GM19238 (cell line): ENCODE results near the gene CLEC17A.
"Not testable (repeated sequence)": the region's sequence is repeated elsewhere in the genome, so short reads cannot be mapped to it uniquely, and the experiment has no call there.

Experiments
- DNase-seq: peaks from one replicate; pipeline ENCODE4 v3.0.0; 2011; ENCODE audit warnings: low spot score; ENCODE audit not compliant: insufficient read length

Gene CLEC17A

GRCh38 chr19:14582894-14583340 is at the start of gene CLEC17A:
Gene CLEC17A, plus strand, starts transcription at chr19:14583084. Its CDS starts 77 bp downstream, at chr19:14583161.
- peak; percentile 57 for DNase-seq

GRCh38 chr19:14533450-14533849 is 49.4 kb upstream of the CLEC17A start:
- no peak for DNase-seq

- DNase-seq: no peak
Measured at GRCh38 chr19:14536926-14537692, 45.8 kb upstream of the CLEC17A start.

DNA sequence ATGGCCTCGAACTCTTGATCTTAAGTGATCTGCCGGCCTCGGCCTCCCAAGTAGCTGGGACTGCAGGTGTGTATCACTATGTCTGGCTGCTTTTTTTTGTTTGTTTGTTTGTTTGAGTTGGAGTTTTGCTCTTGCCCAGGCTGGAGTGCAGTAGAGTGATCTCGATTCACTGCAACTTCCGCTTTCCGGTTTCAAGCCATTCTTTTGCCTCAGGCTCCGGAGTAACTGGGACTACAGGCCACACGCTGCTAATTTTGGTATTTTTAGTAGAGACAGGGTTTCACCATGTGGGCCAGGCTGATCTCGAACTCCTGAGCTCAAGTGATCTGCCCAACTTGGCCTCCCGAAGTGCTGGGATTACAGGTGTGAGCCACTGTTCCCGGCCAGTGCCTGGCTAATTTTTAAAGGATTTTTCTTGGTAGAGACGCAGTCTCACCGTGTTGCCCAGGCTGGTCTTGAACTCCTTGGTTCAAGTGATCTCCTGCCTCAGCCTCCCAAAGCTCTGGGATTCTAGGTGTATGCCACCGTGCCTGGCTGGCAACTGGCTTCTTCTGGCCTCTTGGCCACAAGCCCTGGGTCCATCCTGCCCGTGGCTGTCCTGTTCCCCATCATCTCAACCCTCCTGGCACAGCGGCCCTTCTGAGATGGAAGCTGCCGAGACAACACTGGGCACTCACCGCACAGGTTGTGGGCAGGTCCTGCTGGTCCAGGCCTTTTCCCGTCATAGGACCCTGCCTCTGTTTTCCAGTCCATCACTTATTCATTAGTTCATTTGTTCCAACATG is 42.0 kb upstream of the CLEC17A start:
- no peak for DNase-seq

- not testable (repeated sequence) for DNase-seq
Measured at GRCh38 chr19:14541979-14542378, 40.9 kb upstream of the CLEC17A start.

- no peak for DNase-seq
Measured at GRCh38 chr19:14542711-14543328, 40.1 kb upstream of the CLEC17A start.

GRCh38 chr19:14544047-14544446 is 38.8 kb upstream of the CLEC17A start:
- DNase-seq: no peak

DNA sequence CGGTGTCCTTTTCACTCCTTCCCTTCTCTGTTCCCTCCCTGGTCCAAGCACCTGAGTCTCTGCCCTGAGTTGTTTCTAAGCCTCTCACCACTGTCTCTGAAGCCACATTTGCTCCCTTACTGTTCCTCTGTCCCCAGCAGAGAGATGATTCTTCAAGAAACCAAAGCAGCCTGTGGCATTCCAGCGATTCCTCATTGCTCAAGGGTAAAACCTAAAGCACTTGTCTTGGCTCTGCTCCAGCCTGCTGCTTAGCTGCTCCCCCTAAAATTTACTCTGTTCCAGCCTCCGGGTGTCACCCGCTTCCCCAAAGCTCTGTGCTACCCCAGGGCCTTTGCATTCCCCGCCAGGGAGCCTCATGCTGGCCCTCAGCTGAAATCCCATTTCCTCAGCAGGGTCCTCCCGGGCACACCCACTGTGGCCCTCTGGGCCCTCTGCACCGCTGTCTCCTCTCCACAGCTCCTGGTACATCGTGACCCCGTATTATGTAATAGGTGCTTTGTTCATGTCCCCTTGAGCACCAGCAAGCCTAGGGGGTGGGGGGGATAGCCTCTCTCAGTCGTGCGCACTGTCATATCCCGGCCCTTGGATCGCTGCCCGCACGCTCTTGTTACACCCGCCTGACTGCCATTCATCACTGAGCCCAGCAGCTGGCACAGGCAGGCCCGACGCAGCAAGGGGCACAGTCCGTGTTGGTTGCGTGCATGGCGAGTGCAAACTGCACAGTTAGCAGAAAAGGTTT is 37.7 kb upstream of the CLEC17A start:
- DNase-seq: no peak

GRCh38 chr19:14545716-14546082 is 37.2 kb upstream of the CLEC17A start:
- no peak for DNase-seq

DNA sequence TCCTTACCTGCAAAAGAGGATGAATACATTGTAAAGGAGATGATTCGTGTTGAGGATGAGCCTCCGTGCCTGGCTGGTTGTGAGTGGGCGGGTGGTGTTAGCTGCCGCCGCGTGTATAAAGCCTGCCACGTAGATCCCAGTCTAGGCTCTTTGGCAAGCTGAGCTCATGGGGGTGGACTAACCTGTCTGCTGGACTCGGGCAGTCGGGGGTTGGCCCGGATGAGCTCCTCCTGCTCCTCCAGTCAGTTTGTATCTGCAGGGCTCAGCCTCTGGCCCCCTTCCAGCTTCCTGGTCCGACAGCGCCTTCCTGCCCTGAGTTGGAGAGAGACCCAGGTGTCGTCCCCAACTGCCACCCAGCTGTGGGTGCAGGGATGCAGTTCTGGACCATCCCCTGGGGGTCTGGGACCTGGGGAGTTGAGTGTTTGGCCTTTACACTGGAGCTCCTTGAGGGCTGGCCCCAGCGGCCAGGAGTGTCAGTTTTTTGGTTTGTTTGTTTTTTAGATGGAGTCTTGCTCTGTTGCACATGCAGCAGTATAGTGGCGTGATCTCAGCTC is 32.6 kb upstream of the CLEC17A start:
- DNase-seq: no peak

- peak; percentile 59 for DNase-seq
Measured at GRCh38 chr19:14551134-14552005, 31.5 kb upstream of the CLEC17A start.

- not testable (repeated sequence) for DNase-seq
Measured at GRCh38 chr19:14552006-14552360, 30.9 kb upstream of the CLEC17A start.

DNA sequence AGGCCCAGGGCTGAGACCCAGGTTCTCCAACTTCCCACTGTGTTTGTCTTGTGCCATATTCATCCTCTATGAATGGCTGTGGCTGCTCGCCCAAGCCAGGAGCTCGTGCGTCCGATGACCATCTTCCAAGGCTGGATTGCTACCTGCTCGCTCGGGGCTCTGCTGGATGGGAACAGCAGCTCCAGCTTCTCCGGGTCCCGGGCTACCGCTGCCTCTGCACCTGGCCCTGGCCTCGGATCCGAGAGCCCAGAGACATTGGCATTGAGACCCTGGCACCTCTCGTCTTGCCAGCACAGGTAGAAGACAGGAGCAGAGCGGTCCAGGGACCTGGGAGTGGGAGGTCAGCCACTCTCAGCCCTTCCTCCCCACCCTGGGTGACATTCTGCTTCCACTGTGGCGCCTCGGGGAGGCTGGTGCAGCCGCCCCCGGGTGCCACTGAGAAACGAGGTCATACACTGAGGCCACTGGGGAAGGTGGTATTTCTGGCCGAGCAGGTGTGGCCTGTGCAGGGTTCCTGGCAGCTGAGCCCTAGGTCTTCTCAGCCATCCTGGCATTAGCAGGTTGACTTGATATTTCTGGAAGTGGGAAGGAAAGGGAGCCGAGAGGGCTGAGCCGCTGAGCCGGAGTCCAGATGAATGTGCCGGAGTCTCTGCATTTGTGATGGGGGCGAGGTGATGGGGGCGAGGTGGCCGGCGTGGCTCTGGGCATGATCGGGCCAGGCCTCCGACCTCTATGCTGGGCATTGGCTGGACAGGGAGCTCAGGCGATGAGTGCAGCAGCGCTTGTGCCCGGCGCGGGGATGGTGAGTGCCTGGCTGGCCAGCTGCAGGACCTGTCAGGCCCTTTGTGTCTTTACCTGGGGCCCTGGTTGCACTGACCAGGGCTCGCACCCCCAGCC is 29.6 kb upstream of the CLEC17A start:
- DNase-seq: no peak

DNA sequence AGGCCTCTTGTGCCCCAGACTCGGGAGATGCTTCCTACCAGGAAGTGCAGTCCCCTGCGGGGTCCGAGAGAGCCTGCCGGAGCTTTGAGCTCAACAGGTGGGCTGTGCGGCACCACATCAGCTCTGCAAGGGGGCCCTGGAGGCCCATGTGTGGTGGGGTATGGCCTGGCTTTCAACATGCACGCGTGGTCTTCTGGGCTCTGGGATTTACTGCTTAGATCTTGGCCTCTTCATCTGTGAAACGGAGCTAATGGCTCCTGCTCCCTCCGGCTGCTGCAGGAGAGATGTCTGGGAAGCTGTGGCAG is 29.0 kb upstream of the CLEC17A start:
- no peak for DNase-seq

DNA sequence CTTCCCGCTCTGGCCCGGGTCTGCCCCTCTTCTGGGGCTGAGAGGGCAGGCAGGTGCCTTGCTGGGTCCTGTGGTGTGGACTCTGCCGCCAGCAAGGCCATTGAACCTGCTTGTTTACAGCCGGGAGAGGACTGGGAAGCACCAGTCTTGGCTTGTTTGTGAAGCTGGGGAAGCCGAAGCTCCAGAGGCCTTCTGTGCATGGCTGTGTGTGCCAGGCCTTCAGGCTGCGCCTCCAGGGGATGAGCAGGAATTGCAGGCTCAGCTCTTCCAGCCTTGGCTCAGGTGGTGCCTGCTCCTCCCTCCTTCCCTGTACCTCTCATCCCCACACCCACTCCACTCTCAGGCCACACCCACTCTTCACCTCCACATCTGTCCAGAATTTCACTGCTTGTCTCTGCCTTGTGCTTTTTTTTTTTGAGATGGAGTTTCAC is 28.5 kb upstream of the CLEC17A start:
- DNase-seq: no peak

DNA sequence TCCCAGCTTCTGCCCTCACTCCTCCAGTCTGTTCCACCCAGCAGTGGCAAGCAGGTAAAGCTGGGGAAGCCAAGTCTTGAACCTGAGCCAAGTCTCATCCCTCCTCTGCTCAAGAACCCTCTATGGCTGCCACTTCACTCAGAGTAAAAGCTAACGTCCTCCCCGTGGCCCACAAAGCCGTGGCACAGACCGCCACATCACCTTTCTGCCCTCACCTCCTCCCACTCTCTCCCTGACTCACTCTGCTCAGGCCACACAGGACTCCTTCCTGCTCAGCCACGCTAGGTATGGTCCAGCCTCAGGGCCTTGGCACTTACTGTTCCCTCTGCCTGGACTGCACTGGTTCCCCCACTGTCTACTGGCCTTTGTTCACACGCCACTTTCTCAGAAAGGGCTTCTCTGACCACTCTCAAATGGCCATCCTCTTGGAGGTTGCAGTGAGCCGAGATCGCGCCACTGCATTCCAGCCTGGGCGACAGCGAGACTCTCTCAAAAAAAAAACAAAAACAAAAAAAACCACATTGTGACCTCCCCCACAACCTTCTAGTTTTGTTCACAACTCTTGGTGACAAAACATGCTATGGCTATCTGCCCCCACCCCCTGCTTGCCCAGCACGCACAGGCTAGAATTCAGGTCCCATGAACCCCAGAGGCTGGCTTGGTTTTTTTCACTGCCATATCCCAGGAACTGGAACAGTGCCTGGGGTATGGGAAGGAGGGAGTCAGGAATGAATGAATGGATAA is 26.8 kb upstream of the CLEC17A start:
- DNase-seq: no peak

DNA sequence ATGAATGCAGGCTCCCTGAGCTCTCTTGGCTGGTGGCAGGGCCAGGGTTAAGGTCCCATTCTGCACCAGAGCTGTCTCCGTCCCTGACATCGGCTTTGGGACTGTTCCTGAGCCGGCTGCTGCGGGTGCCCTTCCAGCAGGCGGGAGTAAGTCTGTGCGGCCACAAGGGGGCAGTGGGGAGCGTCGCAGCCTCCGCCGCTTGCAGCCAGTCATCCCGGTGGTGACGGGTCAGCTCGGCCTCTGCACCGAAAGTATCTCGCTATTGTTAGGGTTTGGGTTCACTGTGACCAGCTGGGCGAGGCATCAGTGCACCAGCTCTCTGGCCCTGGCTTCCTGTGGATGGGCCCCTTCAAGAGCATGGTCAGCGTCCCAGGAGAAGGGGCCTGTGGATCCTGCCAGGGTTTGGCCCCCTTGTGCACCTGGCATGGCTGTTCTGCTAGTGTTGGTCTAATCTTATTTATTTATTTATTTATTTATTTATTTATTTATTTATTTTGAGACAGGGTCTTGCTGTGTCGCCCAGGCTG is 26.2 kb upstream of the CLEC17A start:
- peak; percentile 90 for DNase-seq

GRCh38 chr19:14558370-14559066 is 24.4 kb upstream of the CLEC17A start:
- no peak for DNase-seq
